GM21381 (cell line): Measurements from ENCODE around the gene ZNF423.

ENCODE experiments used
- ATAC-seq: cut with Tn5 transposase; IDR thresholded peaks from one replicate; pipeline ENCODE4 v1.9.1; 2021; ENCODE audit warnings: mild to moderate bottlenecking, moderate library complexity; ENCODE audit not compliant: unreplicated experiment

ZNF423 gene

GRCh38 chr16:49467540-49468372, 388.2 kb downstream of the ZNF423 start:
- no peak for ATAC-seq

- no peak for ATAC-seq
These were observed 389.0 kb downstream of the ZNF423 start for GRCh38 chr16:49466881-49467280.

- ATAC-seq: no peak
These were observed 389.4 kb downstream of the ZNF423 start for GRCh38 chr16:49466529-49466831.

GRCh38 chr16:49465661-49466528, 390.0 kb downstream of the ZNF423 start:
- ATAC-seq: no peak

GRCh38 chr16:49464877-49465504, 390.9 kb downstream of the ZNF423 start:
- no peak for ATAC-seq

- ATAC-seq: no peak
These were observed 391.8 kb downstream of the ZNF423 start for GRCh38 chr16:49464093-49464492.

- ATAC-seq: peak; percentile 94
These were observed 392.4 kb downstream of the ZNF423 start for GRCh38 chr16:49463529-49463928.

- ATAC-seq: peak; percentile 11
These were observed 392.9 kb downstream of the ZNF423 start for GRCh38 chr16:49462989-49463371.

- no peak for ATAC-seq
These were observed 393.4 kb downstream of the ZNF423 start for GRCh38 chr16:49462362-49462988.

- ATAC-seq: no peak
These were observed 394.4 kb downstream of the ZNF423 start for GRCh38 chr16:49461517-49461951.

GRCh38 chr16:49460786-49461470, 395.0 kb downstream of the ZNF423 start:
- no peak for ATAC-seq

- no peak for ATAC-seq
These were observed 395.8 kb downstream of the ZNF423 start for GRCh38 chr16:49459953-49460735.

GRCh38 chr16:49458656-49459445, 397.1 kb downstream of the ZNF423 start:
- no peak for ATAC-seq

GRCh38 chr16:49458243-49458642, 397.7 kb downstream of the ZNF423 start:
- ATAC-seq: no peak

- no peak for ATAC-seq
These were observed 398.7 kb downstream of the ZNF423 start for GRCh38 chr16:49457196-49457595.

- ATAC-seq: no peak
These were observed 399.1 kb downstream of the ZNF423 start for GRCh38 chr16:49456763-49457162.

GRCh38 chr16:49455991-49456745, 399.7 kb downstream of the ZNF423 start:
- ATAC-seq: no peak
